Neural progenitor cell (in vitro differentiated cells): Measurements from ENCODE around the gene MTERF1.

Source experiments
- CTCF ChIP-seq: fragments of 200-600 bp; sonication (generic); IDR thresholded peaks from 2 replicates; pipeline ENCODE4 v1.5.1; 2017; ENCODE audit warnings: antibody characterized with exemption, mild to moderate bottlenecking
- EZH2 ChIP-seq: fragments of 200-600 bp; sonication (generic); IDR thresholded peaks from 2 replicates; pipeline ENCODE4 v1.6.1; 2017; ENCODE audit warnings: antibody characterized with exemption, mild to moderate bottlenecking, moderate library complexity
- EZH2phosphoT487 ChIP-seq: fragments of 200-600 bp; sonication (generic); IDR thresholded peaks from 2 replicates; pipeline ENCODE4 v1.6.1; 2017; ENCODE audit warnings: antibody characterized with exemption

DNA sequence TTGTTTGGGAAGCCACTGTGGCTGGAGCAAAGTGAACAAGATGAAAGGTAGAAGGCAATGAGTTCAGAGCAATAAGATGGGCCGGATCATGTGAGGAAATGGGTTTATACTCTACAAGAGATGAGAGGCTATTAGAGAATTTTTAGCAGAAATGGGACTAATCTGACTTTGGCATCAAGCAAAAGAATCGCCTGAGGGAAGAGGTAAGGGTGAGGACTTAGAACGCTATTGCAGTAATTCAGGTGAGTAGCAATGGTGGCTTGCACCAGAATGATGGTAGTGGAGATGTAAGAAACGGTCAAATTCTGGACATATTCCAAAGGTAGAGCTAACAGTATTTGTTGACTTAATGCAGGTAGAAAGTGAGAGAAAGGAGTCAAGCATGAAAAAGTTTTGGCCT lies 30.6 kb upstream of the MTERF1 start:
- TF ChIP-seq CTCF (no peak), EZH2 (no peak), EZH2phosphoT487 (no peak)
